HG02588 (cell line): ENCODE data around the gene ANTXRL.
"Not testable (repeated sequence)": the region's sequence is repeated elsewhere in the genome, so short reads cannot be mapped to it uniquely, and the experiment has no call there.

Experiments used
- ATAC-seq: cut with Tn5 transposase; IDR thresholded peaks from one replicate; pipeline ENCODE4 v1.9.1; 2021; ENCODE audit warnings: mild to moderate bottlenecking, moderate library complexity; ENCODE audit not compliant: unreplicated experiment

ANTXRL gene

DNA sequence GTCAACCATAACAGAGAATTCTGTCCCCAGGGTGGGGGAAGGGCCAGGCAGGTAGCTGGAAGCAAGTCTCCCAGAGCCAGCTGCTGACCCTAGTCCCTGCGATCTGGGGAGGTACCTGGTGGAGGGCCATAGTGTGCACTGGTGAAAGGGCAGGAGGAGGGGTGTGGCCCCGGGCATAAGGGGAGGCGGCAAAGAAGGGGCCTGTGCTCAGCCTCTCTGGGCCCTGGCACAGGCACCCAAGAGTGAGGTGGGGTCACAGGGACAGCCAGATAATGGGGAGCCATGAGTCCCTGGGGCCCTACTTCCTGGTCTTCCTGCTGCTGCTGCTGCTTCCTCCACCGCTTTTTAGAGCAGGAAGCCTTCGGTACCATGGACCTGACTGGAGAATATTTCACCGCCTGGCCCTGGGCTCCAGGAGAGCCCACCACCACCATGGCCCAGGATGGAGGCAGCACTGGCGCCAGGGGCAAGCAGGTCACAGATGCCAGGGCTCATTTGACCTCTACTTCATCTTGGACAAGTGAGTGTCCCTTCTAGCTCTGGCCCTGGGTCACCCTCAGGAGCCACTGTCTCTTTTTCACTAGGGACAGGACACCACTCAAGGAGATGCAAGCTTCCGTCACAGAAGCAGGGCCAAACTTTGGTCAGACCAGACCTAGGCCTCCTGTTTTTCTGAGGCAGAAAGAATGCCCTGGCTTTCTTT lies at the start of gene ANTXRL:
ANTXRL (plus strand) TSS at position 7 of the 703 bp plus-strand sequence; CDS start at position 273, 266 bp downstream.
- no peak for ATAC-seq

DNA sequence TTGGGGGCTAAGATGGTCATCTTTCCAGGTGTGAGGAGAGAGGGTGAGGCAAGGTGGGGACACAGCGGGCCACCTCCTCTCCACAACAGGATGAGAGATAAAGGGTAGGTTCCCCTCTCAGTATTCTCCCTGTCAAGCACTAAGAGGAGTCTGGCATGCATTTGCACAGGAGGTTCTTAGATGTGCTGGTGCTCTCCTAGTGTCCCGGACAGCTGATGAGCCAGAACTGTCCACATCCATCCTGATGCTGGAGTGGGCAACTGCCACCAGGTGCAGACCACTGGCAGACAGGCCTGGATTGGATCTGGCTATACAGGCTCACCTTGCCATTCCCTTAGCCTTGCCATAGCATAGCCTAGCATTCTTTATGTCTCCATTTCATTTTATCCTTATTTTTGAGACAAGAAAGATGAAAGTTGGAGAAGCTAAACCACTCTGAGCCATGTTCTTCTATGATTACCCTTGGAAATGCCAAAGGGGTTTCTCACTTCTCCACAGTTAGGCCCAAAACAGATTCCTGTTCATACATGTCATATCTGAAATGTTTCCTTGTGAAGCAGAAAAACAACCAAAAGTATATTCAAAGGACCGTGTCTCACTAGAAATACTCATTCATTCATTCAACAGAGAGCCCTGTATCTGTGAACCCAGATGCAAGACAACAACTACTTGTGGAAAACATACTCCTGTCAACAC lies 48.8 kb upstream of the ANTXRL start:
- no peak for ATAC-seq

DNA sequence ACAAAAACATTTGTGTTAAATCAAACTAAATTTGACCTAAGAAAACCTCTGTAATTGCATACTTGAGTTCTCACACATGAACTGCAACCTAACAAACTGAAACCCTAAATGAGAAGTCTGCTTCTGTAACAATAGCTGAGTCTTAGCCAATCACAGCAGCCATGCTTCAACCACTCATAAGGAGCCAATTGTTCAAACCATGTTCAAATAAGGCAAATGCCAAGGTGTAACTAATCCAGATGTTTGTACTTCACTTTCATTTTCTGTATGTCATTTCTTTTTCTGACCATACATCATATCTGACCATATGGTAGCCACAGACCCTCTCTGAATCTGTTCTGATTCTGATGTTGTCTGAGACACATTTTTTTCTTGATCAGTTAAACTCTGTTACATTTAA lies 47.5 kb upstream of the ANTXRL start:
- no peak for ATAC-seq

DNA sequence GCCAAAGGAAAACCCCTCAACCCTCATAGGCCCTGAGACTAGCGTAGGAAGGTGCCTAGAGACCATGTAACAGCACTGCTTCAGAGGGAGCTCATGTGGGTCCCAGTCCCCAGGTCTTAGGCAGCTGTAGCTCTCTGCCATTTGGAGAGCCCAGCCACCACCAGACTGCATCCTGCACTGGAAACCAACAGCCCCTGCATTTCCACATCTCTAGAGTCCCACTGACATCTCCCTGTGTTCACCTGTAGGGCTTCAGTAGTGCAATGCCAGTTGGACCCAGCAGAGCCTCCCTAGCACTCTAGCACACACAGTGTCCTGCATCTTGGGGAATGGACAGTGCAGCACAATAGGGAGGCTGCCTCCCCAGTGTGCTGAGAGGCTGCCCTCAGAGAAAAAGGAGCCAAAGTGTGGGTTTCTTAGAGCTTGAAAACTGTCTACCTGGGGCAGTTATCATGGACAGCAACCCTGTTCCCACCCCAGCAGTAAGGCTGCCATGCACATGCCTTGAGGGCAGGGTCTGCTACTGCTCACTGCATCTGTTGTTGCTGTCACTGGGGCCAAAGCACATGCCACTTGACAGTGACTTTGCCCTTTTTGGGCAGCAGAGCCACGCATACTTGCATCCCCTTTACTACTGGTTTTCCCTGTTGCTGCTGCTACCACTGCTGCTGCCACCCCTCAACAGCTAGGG lies 46.7 kb upstream of the ANTXRL start:
- no peak for ATAC-seq

DNA sequence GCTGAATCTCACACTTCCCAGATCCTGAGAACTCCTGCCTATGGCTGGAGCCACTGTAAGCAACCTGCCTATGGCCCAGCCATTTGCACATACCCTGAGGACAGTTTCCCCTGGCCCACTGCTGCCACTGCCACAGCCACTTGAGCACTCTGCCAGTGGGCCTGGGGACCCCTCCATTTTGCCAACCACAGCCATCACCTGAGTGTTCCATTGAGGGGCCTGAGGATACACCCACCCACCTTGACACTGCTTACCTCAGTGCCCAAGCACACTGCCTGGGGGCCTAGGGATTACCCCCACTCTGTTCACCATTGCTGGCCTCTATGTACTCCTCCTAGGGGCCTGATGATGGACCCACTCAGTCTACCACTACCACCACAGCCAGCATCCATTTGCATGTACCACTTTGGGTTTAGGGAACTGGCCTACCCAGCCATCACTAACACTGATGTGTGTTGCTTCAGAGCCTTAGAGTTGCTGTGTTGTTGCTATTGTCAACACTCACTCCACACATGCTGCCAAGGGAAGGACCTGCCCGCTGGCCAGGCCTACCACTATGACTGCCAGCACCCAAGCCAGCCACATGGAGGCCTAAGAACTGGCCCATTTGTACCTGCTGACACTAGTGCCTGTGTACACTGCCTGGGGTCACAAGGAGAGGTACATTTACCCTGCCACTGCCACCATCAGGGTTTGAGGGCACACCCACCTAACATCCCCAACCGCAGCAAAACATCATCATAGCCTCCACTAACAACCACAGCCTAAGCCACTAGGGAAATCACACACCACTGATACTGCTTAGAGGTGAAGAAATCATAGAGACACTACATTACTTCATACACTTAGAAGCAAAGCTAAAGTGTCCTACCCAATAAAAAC lies 45.9 kb upstream of the ANTXRL start:
- no peak for ATAC-seq

DNA sequence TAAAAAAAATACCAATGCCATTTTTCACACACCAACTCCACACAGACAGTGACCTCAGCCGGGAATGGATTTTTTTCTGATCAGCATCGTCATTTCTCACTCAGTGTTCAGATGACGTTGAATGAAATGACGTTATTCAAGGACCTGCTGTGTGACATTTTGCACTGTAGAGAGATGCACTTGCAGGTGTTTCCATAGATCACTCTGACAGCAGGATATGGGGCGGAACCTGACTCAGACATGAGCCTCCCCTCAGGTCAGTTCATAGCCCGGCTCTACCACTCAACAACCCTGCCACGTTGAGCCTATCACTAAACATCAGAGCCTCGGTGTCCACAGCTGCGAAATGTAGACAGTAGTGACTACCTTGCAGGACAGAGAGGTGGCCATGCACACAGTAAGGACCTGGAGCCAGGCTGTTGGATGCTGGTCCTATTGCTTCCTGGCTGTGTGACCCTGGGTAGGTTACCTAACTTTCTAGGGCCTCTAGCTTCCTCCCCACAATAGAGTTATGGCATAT lies 41.4 kb upstream of the ANTXRL start:
- no peak for ATAC-seq

DNA sequence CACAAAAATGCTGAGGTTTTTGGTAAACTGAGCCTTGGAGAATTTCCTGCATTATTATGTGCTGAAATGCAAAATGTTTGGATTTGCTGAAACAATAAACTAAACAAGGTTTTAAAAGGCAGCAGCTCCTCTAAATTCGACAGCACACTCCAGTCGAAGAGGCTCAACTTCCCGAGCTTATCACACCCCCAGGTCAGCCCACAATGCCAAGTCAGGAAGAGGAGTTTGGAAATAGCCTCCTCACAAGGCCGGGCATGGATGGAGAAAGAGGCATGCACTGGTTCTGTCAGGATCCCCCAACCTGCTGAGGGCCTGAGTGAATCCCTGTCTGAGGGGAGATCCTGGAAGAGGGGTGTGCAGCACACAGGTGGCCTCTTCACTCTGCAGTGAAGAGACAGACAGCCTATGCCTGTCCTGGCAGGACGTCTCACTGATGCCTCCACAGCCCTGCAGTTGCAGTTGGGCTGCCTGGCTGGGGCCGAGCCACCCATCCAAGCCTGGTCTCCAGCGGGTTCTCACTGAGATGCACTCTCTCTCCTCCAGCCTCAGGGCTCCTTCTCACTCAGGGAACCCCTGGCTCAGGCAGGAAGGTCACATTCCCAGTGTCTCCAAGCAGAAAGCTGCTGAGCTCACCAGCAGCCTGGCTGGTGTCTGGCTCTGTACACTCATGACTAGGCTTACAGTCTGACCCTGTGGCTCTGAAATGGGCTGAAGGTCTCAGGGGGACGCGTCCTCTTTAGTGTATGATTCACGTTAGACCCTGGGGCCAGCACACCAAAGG lies 40.2 kb upstream of the ANTXRL start:
- ATAC-seq = not testable (repeated sequence)

DNA sequence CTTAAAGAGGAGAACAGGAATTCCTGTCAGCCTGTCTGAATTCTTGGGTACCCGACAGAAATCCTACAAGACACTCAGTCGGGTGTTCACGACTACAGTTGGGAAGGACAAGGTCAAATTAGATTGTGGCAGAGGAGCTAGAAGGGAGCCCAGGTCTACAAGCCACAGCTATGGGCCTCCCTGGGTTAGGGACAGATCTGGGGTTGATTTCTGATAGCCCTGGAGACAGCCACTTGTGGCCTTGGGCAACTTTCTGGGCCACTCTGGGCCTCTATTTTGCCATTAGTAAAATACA lies 39.7 kb upstream of the ANTXRL start:
- no peak for ATAC-seq

DNA sequence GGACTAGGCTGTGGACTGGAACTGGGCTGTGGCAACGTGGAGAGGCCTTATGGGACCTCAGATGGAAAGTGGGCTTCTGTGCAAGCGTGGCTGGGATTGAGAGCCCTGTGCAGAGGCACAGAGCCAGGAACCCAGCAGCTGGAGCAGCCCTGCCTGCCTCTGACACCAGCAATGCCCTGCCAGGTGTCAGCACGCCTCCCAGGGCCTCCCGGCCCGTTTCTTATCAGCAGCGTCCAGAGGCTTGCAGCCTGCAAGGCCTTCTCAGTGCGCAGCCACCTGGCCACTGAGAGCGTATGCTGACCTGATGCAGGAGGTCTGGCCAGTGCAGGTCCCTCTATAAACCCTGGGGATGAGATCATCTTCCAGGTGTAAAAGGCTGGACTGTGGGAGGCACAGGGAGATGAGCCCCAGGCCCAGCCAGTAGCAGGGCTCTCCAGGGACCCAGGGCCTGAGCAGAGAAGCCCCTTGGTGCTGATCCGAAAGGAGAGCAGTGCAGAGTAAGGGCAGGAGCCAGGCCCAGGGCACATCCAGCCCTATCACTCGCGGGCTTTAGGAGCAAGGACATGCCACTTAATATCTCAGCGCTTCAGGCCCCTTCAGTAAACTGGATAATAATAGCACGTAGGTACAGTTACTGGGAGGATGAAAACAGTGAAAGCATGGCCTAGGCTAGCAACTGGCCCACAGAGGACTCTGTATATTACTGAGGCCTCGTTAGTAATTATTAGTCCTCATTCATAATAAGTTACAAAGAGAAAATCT lies 38.8 kb upstream of the ANTXRL start:
- no peak for ATAC-seq

DNA sequence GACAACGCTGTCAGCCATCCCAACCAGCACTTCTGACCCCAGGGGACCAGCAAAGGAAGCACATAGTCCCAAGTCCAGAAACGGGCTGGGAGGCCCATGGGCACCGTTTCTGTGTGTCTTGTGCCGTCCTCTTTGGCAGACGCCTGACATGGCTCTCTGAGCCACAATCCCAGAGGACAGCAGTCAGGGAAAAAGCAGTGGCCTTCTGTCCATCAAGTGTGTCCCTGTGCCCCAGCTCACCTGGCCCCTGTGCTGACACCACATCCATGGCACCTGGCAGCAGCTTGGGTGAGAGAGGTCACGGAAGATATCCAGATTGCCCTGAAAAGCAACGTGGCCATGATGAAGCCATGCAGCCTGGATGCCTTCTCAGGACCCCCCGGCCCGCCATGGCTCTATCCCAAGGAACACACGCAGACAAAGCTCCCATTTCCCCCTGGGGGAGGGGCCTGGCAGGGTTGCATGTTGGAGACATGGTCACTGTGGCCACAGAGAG lies 38.1 kb upstream of the ANTXRL start:
- ATAC-seq = no peak

DNA sequence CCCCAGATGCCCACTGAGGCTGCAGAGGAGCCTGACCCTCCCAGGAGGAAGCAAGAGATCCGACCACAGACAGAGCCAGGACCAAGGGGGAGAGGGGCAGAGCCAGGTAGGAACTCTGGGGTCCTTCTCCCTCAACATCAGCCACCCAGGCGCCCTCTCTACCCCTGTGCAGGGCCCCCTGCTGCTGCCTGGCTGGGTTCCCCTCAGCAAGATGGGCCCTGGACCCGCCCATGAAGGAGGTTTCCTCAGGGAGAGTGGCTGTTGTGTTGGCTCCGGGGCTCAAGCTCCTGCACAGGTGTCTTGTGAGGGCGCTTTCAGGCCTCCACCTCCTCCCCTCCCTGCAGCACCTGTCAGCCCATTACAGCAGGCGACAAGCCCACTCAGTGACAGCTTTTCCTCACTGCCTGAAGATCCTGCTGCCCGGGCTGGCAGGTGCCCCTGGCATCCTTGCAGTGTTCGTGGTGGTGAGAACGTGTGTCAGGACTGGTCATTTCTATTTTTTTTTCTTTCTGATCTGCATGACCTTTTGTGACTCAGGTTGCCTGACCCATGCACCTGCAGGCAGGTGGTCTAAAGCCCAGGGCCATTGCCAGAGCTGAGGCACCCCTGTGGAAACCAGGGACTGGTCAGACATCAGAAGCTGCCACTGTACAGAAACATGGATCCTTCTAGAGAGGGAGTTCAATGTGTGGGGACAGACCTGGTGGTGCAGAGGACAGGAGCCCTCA lies 37.0 kb upstream of the ANTXRL start:
- ATAC-seq = not testable (repeated sequence)

DNA sequence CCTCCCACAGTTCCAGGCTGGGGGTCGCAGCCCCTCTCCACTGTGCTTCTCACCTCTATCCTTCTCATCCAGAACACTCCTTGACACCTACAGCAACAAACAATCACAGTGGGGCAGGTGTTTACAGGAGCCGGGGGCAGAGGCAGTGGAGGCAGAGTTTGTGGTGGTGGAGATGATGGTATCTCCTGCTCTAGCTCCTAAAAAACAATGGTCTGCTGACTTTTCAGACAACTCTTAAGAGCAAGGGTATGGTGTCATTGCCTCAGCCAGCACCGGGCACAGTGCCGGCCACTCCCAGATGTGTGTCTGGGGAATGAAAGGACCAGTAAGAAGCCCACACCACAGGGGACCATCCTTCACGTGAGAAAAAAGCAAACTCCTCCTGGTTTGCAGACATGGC lies 36.3 kb upstream of the ANTXRL start:
- ATAC-seq = no peak

DNA sequence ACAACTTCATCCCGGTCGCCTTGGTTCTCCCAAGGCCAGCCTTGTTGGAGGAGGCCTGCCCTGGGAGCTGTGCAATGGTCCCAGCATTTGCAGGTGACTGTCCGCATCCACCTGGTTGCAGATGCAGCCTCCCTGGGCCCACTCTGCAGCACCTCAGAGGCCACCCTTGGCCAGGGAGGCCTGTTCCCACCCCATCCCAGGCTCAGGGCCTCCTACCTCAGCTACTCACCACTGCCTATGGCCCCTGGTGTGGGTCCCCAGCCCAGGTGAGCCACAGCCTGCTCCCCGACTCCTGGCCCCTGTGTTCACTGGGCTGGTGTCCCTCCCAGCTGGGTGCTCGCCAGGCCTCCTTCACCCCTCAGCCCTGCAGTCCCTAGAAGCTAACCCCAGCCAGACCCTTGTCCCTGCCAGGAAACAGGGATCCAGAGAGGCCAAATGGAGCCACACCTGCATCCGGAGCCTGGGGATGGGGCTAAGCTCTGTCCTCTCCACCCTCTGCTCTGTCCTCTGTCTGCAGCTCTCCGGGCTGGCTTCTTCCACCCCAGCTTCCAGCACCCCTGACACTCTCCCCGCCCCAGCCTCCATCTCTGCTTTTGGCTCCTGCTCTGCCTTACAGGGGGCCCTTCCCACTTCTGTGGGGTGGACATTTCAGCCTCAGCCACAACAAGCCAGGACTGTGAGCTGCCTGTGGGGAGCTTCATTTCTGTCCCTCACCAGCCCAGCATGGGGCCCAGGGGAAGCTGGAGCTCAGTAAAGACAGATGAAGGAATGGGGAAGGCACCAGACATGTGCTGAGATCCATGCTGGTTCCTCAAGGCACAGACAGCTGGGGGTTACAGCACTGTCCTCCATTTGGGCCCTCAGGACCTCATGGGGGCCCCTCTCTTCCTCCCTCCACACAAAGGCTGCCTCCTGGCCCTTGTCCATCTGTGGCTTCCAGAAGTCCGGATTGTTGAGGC lies 35.6 kb upstream of the ANTXRL start:
- no peak for ATAC-seq

DNA sequence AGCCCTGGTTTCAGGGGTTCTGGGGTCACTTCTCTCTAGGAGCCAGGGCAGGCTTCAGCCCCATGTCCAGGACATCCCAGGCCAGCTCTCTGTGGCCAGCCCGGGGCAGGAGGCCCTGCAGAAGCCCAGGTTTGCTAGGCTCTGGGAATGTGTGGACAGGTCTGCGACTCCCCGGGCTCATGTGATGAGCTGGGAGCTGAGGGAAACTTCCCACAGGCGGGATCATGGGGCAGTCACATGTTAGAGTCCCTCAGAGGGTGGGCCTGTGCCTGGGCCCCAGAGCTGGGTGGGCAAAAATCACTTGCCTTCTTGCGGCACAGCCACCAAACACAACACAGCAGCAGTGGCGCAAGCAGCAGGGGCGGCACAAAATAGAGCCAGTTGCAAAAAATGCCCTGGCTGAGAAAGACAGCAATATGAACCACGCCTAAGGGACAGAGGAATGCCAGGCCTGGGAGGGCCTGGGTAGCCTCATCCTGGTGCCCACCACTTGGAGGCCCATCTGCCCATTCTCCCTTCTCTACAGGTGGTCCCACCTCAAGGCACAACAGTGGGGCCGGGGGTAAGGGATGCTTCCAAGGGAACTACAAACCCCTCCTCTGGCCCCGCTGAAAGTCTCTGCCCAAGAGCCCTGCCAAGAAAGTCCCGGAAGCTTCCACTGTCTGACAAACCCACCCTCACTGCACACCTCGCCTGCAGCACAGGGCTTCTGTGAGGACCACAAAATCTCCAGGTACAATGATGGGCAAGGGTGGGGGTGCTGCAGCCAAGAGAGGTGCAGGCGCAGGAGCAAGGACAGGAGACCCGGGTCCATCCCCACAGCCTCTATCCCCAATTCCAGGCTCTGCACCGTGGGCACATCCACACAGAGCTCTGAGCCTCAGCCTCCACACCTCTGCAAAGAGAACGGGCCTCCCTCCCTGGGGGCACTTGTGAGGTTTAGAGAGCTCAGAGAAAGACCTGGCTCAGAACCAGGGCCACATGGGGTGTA lies 34.6 kb upstream of the ANTXRL start:
- ATAC-seq = no peak

DNA sequence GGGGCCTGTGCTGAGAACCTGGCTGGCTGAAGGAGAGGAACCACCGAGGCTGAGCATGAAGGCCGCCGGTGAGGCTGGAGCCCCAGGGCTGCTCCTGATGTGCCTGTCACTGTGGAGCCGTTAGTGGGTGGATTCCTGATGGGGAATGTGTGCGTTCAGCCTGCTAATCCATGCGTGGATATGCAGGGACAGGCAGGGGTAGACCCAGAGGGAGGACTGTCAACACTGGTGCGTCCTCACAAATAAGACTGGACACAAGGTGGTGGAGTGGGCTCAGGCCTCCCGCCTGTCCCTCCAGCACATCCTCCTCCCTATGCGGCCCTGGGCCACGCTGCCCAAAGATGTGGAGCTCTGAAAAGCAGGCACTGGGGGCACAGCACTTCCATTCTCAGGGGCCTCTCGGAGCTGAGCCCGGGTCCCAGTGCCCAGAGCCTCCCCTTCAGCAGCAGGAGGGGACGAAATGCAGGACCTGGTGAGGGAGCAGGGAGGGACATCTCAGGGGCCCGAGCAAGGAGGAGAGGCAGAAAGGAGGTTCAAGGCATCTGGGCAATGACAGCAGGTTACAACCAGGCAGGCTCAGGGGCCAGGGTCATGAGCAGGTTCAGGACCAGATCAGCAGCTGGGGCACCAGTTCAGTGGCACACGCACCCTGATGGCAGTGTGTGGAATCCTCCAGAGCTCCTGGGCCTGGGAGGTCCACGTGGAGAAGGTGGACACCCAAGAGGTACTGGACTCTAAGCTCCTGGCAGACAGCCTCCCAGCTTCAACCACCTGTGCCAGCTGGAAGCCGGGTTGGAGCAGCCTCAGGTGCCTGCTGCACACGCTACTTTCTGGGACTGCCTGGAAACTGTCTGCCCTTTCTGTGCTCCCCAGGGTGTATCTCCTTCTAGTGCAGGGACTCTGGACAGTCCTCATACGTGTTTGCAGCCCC lies 33.5 kb upstream of the ANTXRL start:
- no peak for ATAC-seq
